OCI-LY1 (cell line): ENCODE data around the gene MOB2.

ENCODE experiments used
- H2AFZ ChIP-seq: fragments of 200-600 bp; sonication (generic), shearing (Covaris generic); 2 replicates; pipeline ENCODE4 v1.6.0; 2014; ENCODE audit warnings: antibody characterized with exemption, mild to moderate bottlenecking, low read length
- H3F3A ChIP-seq: fragments of 200-600 bp; sonication (generic), shearing (Covaris generic); 2 replicates; pipeline ENCODE4 v1.6.0; 2014; ENCODE audit warnings: mild to moderate bottlenecking, antibody characterized with exemption, low read length, moderate library complexity; ENCODE audit not compliant: insufficient read depth
- H3K27ac ChIP-seq: fragments of 200-600 bp; sonication (generic); 2 replicates; pipeline ENCODE4 v1.5.1; 2014; ENCODE audit warnings: low read length, mixed run types, mild to moderate bottlenecking, low read depth; ENCODE audit not compliant: poor library complexity, severe bottlenecking
- H3K27me3 ChIP-seq: fragments of 200-600 bp; sonication (generic); 2 replicates; pipeline ENCODE4 v1.6.0; 2014; ENCODE audit warnings: antibody characterized with exemption, mild to moderate bottlenecking, low read length, moderate library complexity; ENCODE audit not compliant: insufficient read depth
- H3K36me3 ChIP-seq: fragments of 200-600 bp; sonication (generic); 2 replicates; pipeline ENCODE4 v1.6.1; 2014; ENCODE audit warnings: mild to moderate bottlenecking, antibody characterized with exemption, low read length, moderate library complexity, mixed read lengths; ENCODE audit not compliant: insufficient read depth
- H3K4me1 ChIP-seq: fragments of 200-600 bp; sonication (generic); 2 replicates; pipeline ENCODE4 v1.5.1; 2014; ENCODE audit warnings: mild to moderate bottlenecking, low read length, moderate library complexity; ENCODE audit not compliant: insufficient read depth, severe bottlenecking
- H3K4me2 ChIP-seq: fragments of 200-600 bp; sonication (generic), shearing (Covaris generic); 2 replicates; pipeline ENCODE4 v1.6.1; 2014; ENCODE audit warnings: low read length
- H3K4me3 ChIP-seq: fragments of 200-600 bp; sonication (generic); 2 replicates; pipeline ENCODE4 v1.5.1; 2014; ENCODE audit warnings: low read length, low read depth, mild to moderate bottlenecking, mixed read lengths; ENCODE audit not compliant: poor library complexity, severe bottlenecking
- H3K79me2 ChIP-seq: fragments of 200-600 bp; shearing (Covaris generic); 2 replicates; pipeline ENCODE4 v1.6.1; 2016; ENCODE audit warnings: mixed run types, low read length, mixed read lengths; ENCODE audit not compliant: insufficient read depth
- H3K9ac ChIP-seq: fragments of 200-600 bp; sonication (generic), shearing (Covaris generic); 2 replicates; pipeline ENCODE4 v1.6.1; 2014; ENCODE audit warnings: mild to moderate bottlenecking, low read length, mixed read lengths
- H3K9me2 ChIP-seq: fragments of 200-600 bp; sonication (generic), shearing (Covaris generic); 2 replicates; pipeline ENCODE4 v1.6.1; 2014; ENCODE audit warnings: low read depth, mild to moderate bottlenecking, low read length, mixed read lengths
- H3K9me3 ChIP-seq: fragments of 200-600 bp; shearing (Covaris generic); 2 replicates; pipeline ENCODE4 v1.6.1; 2014; ENCODE audit warnings: low read length, mixed read lengths
- H4K20me1 ChIP-seq: fragments of 200-600 bp; sonication (generic), shearing (Covaris generic); 2 replicates; pipeline ENCODE4 v1.6.0; 2016; ENCODE audit warnings: mild to moderate bottlenecking, low read length; ENCODE audit not compliant: insufficient read depth
- EZH2 ChIP-seq: fragments of 200-600 bp; sonication (generic), shearing (Covaris generic); IDR thresholded peaks from 2 replicates; pipeline ENCODE4 v1.8.0; 2017; ENCODE audit warnings: borderline replicate concordance, mixed run types, mild to moderate bottlenecking, antibody characterized with exemption, low read length, moderate library complexity, mixed read lengths
- TF ChIP-seq, protein P1 (sequence below): fragments of 200-600 bp; sonication (generic), shearing (Covaris generic); IDR thresholded peaks from 2 replicates; pipeline ENCODE4 v1.5.1; 2017; ENCODE audit warnings: mild to moderate bottlenecking, antibody characterized with exemption, low read length, moderate library complexity, mixed read lengths

The MOB2 gene

DNA sequence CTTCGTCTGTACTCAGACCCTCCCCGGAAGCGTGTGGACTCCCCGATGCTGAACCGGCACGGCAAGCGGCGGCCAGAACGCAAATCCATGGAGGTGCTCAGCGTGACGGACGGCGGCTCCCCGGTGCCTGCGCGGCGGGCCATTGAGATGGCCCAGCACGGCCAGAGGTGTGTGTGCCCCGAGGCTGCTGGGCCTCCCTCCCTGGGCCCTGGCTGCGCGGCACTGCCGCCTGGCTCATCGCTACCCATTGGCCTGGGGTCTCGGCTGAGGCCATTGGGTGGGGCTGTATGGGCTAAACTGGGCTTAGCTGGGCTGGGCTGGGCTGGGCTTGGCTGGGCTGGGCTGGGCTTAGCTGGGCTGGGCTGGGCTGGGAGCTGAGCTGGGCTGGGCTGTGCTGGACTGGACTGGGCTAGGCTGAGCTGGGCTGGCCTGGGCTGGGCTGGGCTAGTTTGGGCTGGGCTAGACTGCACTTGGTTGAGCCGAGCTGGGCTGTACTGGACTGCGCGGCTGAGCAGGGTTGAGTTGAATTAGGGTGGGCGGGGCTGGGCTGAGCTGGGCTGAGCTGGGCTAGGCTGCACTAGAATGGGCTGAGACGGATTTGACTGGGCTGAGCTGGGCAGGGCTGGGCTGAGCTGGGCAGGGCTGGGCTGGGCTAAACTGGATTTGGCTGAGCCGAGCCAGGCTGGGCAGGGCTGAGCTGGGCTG, 40.7 kb downstream of the MOB2 start:
- no peak for TF ChIP-seq EZH2
- TF ChIP-seq, protein P1, sequence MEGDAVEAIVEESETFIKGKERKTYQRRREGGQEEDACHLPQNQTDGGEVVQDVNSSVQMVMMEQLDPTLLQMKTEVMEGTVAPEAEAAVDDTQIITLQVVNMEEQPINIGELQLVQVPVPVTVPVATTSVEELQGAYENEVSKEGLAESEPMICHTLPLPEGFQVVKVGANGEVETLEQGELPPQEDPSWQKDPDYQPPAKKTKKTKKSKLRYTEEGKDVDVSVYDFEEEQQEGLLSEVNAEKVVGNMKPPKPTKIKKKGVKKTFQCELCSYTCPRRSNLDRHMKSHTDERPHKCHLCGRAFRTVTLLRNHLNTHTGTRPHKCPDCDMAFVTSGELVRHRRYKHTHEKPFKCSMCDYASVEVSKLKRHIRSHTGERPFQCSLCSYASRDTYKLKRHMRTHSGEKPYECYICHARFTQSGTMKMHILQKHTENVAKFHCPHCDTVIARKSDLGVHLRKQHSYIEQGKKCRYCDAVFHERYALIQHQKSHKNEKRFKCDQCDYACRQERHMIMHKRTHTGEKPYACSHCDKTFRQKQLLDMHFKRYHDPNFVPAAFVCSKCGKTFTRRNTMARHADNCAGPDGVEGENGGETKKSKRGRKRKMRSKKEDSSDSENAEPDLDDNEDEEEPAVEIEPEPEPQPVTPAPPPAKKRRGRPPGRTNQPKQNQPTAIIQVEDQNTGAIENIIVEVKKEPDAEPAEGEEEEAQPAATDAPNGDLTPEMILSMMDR, result no peak
- no peak overlapping the region for H2AFZ ChIP-seq
- H3K27ac ChIP-seq, result no peak overlapping the region
- no peak overlapping the region for H3K9ac ChIP-seq
- no peaks in the 10 kb centered on the region for H3K27me3 ChIP-seq
- no peaks in the 10 kb centered on the region for H3K4me1 ChIP-seq
- no peaks in the 10 kb centered on the region for H3K36me3 ChIP-seq
- no peaks in the 10 kb centered on the region for H3K79me2 ChIP-seq
- H3F3A ChIP-seq, result no peaks in the 10 kb centered on the region
- no peak overlapping the region for H3K4me3 ChIP-seq
- no peaks in the 10 kb centered on the region for H4K20me1 ChIP-seq
- no peaks in the 10 kb centered on the region for H3K9me2 ChIP-seq
- H3K9me3 ChIP-seq, result no peaks in the 10 kb centered on the region
- no peak overlapping the region for H3K4me2 ChIP-seq

DNA sequence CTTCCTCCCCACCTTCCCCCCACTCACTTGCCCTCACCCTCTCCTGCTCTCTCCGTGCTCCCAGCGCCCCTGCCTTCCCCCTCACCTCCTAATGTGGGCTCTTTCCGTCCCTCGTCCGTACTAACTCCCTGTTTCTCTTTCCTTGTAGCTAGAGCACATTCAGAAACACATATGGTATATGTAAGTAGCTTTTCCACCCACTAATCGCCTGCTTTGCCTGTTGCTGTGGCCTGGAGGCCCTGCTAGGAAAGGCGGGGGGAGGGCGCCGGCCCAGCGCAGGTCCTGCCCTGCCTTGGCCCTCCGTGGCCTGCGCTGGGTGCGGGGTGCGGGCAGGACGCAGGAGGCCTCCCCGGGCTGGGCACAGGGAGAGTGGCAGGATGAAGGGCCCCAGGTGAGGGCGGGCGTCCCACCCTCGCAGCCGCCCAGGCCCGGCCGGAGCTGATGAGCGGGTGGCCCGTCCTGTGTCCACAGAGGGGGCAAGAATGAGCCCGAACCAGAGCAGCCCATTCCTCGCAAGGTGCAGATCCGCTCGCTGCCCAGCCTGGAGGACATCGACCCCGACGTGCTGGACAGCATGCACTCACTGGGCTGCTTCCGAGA, 41.7 kb downstream of the MOB2 start:
- no peaks in the 10 kb centered on the region for H3F3A ChIP-seq
- no peak overlapping the region for H2AFZ ChIP-seq
- no peaks in the 10 kb centered on the region for H3K27me3 ChIP-seq
- no peaks in the 10 kb centered on the region for H3K9me2 ChIP-seq
- no peaks in the 10 kb centered on the region for H3K9me3 ChIP-seq
- no peak overlapping the region for H3K27ac ChIP-seq
- no peaks in the 10 kb centered on the region for H3K36me3 ChIP-seq
- no peaks in the 10 kb centered on the region for H3K4me1 ChIP-seq
- no peak for TF ChIP-seq EZH2
- TF ChIP-seq, protein P1, result no peak
- H4K20me1 ChIP-seq, result no peaks in the 10 kb centered on the region
- no peak overlapping the region for H3K9ac ChIP-seq
- no peak overlapping the region for H3K4me2 ChIP-seq
- no peaks in the 10 kb centered on the region for H3K79me2 ChIP-seq
- no peak overlapping the region for H3K4me3 ChIP-seq

DNA sequence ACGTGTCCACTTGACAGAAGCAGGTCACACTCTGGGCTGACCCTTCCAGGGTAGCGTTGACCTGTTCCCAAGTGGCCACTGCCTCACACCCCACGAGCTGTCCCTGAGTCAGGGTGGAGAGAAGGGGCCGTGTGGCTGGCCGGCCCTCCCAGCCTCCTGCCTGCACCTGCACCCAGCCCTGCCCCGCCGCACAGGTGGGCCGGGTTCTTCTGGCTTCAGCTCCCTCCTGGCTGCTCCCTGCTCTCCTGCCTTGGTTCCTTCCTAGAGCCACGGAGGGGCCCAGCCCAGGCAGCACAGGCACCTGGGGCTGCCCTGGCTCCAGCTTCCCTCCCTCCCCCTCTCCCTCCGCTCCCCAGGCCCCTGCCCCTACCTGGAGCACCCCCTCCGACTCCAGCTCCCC, 42.3 kb downstream of the MOB2 start:
- Histone ChIP-seq H3K9me3 (no peaks in the 10 kb centered on the region), H3K27ac (no peak overlapping the region), H3K4me3 (no peak overlapping the region), H3K9me2 (no peaks in the 10 kb centered on the region), H3K9ac (no peak overlapping the region), H3K4me1 (no peaks in the 10 kb centered on the region), H3K36me3 (no peaks in the 10 kb centered on the region), H3K79me2 (no peaks in the 10 kb centered on the region), H3K27me3 (no peaks in the 10 kb centered on the region), H4K20me1 (no peaks in the 10 kb centered on the region), H3K4me2 (no peak overlapping the region), H3F3A (no peaks in the 10 kb centered on the region), H2AFZ (no peak overlapping the region)
- TF ChIP-seq, protein P1, result no peak
- no peak for TF ChIP-seq EZH2
